ENCODE results near the gene MAP3K6. TPM values are rescaled to one million over a fixed set of nuclear protein-coding genes. Genes with fewer than 3 reads are reported as not detected.

Gene MAP3K6
- total RNA-seq, 4 donors from 2014 or later = 82.2 to 122 (median 101) TPM

GRCh38 chr1:27355683-27356082 lies 11.1 kb downstream of the MAP3K6 start:
- H3K27ac ChIP-seq = no peak overlapping the region
- 89 to 92% methylated on average over 5 of the region's 5 CpGs for WGBS, 2 donors
- no peak for DNase-seq (ENCODE audit: low spot score in 2 of 2)
- peaks cover 0 to under 1% of the 10 kb centered on the region in 2 donors for H3K27me3 ChIP-seq
- peaks cover 3 to 77% (median 7%) of the 10 kb centered on the region in 3 donors for H3K36me3 ChIP-seq
- no peaks in the 10 kb centered on the region for H3K9me3 ChIP-seq
- H3K4me3 ChIP-seq = no peak overlapping the region
- peaks cover 0 to 36% (median 16%) of the 10 kb centered on the region in 4 donors for H3K4me1 ChIP-seq
- TF ChIP-seq EP300 (IDR thresholded peaks at IDR 0.05) (no peak), POLR2A (IDR thresholded peaks at IDR 0.05) (no peak)
- TF ChIP-seq, protein P1, sequence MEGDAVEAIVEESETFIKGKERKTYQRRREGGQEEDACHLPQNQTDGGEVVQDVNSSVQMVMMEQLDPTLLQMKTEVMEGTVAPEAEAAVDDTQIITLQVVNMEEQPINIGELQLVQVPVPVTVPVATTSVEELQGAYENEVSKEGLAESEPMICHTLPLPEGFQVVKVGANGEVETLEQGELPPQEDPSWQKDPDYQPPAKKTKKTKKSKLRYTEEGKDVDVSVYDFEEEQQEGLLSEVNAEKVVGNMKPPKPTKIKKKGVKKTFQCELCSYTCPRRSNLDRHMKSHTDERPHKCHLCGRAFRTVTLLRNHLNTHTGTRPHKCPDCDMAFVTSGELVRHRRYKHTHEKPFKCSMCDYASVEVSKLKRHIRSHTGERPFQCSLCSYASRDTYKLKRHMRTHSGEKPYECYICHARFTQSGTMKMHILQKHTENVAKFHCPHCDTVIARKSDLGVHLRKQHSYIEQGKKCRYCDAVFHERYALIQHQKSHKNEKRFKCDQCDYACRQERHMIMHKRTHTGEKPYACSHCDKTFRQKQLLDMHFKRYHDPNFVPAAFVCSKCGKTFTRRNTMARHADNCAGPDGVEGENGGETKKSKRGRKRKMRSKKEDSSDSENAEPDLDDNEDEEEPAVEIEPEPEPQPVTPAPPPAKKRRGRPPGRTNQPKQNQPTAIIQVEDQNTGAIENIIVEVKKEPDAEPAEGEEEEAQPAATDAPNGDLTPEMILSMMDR (IDR thresholded peaks at IDR 0.05) = no peak

GRCh38 chr1:27353629-27354028 lies 13.1 kb downstream of the MAP3K6 start:
- 87 to 96% methylated on average over 3 of the region's 3 CpGs for WGBS, 2 donors
- DNase-seq (ENCODE audit: low spot score in 2 of 2) = no peak
- peaks cover 0 to 19% of the 10 kb centered on the region in 2 donors for H3K27me3 ChIP-seq
- H3K36me3 ChIP-seq = peaks cover 3 to 58% (median 7%) of the 10 kb centered on the region in 3 donors
- TF ChIP-seq POLR2A (IDR thresholded peaks at IDR 0.05) (no peak), EP300 (IDR thresholded peaks at IDR 0.05) (no peak)
- TF ChIP-seq, protein P1 (IDR thresholded peaks at IDR 0.05) = no peak
- no peak overlapping the region for H3K27ac ChIP-seq
- H3K4me3 ChIP-seq = no peak overlapping the region
- peaks cover 0 to 46% (median 31%) of the 10 kb centered on the region in 4 donors for H3K4me1 ChIP-seq
- no peaks in the 10 kb centered on the region for H3K9me3 ChIP-seq

GRCh38 chr1:27353166-27353565 lies 13.6 kb downstream of the MAP3K6 start:
- H3K9me3 ChIP-seq = no peaks in the 10 kb centered on the region
- peaks cover 0 to 19% of the 10 kb centered on the region in 2 donors for H3K27me3 ChIP-seq
- peaks cover 3 to 53% (median 7%) of the 10 kb centered on the region in 3 donors for H3K36me3 ChIP-seq
- WGBS, 2 donors = 83 to 84% methylated on average over 9 to 13 of the region's 13 CpGs
- no peak for DNase-seq (ENCODE audit: low spot score in 2 of 2)
- no peak overlapping the region for H3K27ac ChIP-seq
- TF ChIP-seq POLR2A (IDR thresholded peaks at IDR 0.05) (no peak), EP300 (IDR thresholded peaks at IDR 0.05) (no peak)
- TF ChIP-seq, protein P1 (IDR thresholded peaks at IDR 0.05) = no peak
- H3K4me1 ChIP-seq = peaks cover 0 to 45% (median 31%) of the 10 kb centered on the region in 4 donors
- no peak overlapping the region for H3K4me3 ChIP-seq

GRCh38 chr1:27351541-27352107 lies 15.1 kb downstream of the MAP3K6 start:
- TF ChIP-seq, protein P1 (IDR thresholded peaks at IDR 0.05) = no peak
- TF ChIP-seq EP300 (IDR thresholded peaks at IDR 0.05) (no peak), POLR2A (IDR thresholded peaks at IDR 0.05) (no peak)
- DNase-seq (ENCODE audit: low spot score in 2 of 2) = no peak
- peaks cover 3 to 39% (median 4%) of the 10 kb centered on the region in 3 donors for H3K36me3 ChIP-seq
- peak overlapping the region in 2 of 4 donors; percentile 44 to 54 for H3K4me3 ChIP-seq
- H3K9me3 ChIP-seq = no peaks in the 10 kb centered on the region
- 42 to 68% methylated on average over 5 to 7 of the region's 8 CpGs for WGBS, 2 donors
- peaks cover 0 to 19% of the 10 kb centered on the region in 2 donors for H3K27me3 ChIP-seq
- peaks cover 0 to 30% (median 25%) of the 10 kb centered on the region in 4 donors for H3K4me1 ChIP-seq
- peak overlapping the region in 3 of 4 donors; percentile 26 to 69 (median 64) for H3K27ac ChIP-seq
